RWPE2 (cell line): Measurements from ENCODE around the gene BUB3.
A peak's percentile ranks its signal among the peaks of the same experiment; 100 is the strongest.

Experiments used
- ATAC-seq: fragments of 200-7000 bp; cut with Tn5 transposase; 3 replicates; pipeline ENCODE4 v1.9.1; 2021; ENCODE audit warnings: low read depth
- DNase-seq: peaks from one replicate; pipeline ENCODE4 v3.0.0-alpha.2; 2020; ENCODE audit warnings: low spot score
- H3K27ac ChIP-seq: fragments of 450-650 bp; 2 replicates; pipeline ENCODE4 v1.5.1; 2017; ENCODE audit warnings: mild to moderate bottlenecking; ENCODE audit not compliant: poor library complexity, severe bottlenecking
- H3K27me3 ChIP-seq: fragments of 250-450 bp; sonication (Bioruptor Pico); 2 replicates; pipeline ENCODE4 v1.5.1; 2021; ENCODE audit warnings: mild to moderate bottlenecking, moderate library complexity; ENCODE audit not compliant: insufficient read depth, poor library complexity, severe bottlenecking
- H3K36me3 ChIP-seq: fragments of 250-450 bp; sonication (Bioruptor Pico); 2 replicates; pipeline ENCODE4 v1.5.1; 2020; ENCODE audit warnings: low read depth, mild to moderate bottlenecking, moderate library complexity
- H3K4me1 ChIP-seq: fragments of 250-450 bp; sonication (Bioruptor Pico); 2 replicates; pipeline ENCODE4 v1.5.1; 2021; ENCODE audit warnings: mild to moderate bottlenecking, moderate library complexity; ENCODE audit not compliant: insufficient read depth, poor library complexity, severe bottlenecking
- H3K4me3 ChIP-seq: fragments of 250-450 bp; sonication (Bioruptor Pico); 2 replicates; pipeline ENCODE4 v1.5.1; 2021; ENCODE audit warnings: mild to moderate bottlenecking, moderate library complexity; ENCODE audit not compliant: severe bottlenecking
- H3K9me3 ChIP-seq: fragments of 250-450 bp; sonication (Bioruptor Pico); 2 replicates; pipeline ENCODE4 v1.5.1; 2021; ENCODE audit warnings: mild to moderate bottlenecking, moderate library complexity; ENCODE audit not compliant: severe bottlenecking
- CTCF ChIP-seq: fragments of 450-650 bp; IDR thresholded peaks from one replicate; pipeline ENCODE4 v1.5.1; 2017; ENCODE audit warnings: mild to moderate bottlenecking, moderate library complexity; ENCODE audit not compliant: poor library complexity, severe bottlenecking

BUB3 gene

GRCh38 chr10:123139165-123139520 is 15.1 kb upstream of the BUB3 start:
- no peaks in the 10 kb centered on the region for H3K9me3 ChIP-seq
- no peak overlapping the region for H3K4me3 ChIP-seq
- ATAC-seq (no peak), DNase-seq (no peak)
- no peaks in the 10 kb centered on the region for H3K4me1 ChIP-seq
- H3K36me3 ChIP-seq = no peaks in the 10 kb centered on the region
- H3K27me3 ChIP-seq = peaks cover 98% of the 10 kb centered on the region
- TF ChIP-seq CTCF = no peak
- H3K27ac ChIP-seq = no peak overlapping the region

GRCh38 chr10:123139521-123140163 is 14.6 kb upstream of the BUB3 start:
- ATAC-seq = 0 out of 3 replicates have a peak, but pooled peaks have one; percentile 11
- H3K4me1 ChIP-seq = no peaks in the 10 kb centered on the region

GRCh38 chr10:123140164-123140982 is 13.8 kb upstream of the BUB3 start:
- H3K36me3 ChIP-seq = no peaks in the 10 kb centered on the region
- H3K9me3 ChIP-seq = no peaks in the 10 kb centered on the region
- H3K4me1 ChIP-seq = no peaks in the 10 kb centered on the region
- no peak for TF ChIP-seq CTCF
- H3K27ac ChIP-seq = no peak overlapping the region
- H3K4me3 ChIP-seq = no peak overlapping the region
- DNase-seq (no peak), ATAC-seq (no peak)
- peaks cover 98% of the 10 kb centered on the region for H3K27me3 ChIP-seq

More at GRCh38 chr10:123139521-123140163, 14.6 kb upstream of the BUB3 start:
- H3K36me3 ChIP-seq = no peaks in the 10 kb centered on the region
- no peak overlapping the region for H3K27ac ChIP-seq
- no peak overlapping the region for H3K4me3 ChIP-seq
- H3K27me3 ChIP-seq = peaks cover 98% of the 10 kb centered on the region
- DNase-seq = no peak
- no peak for TF ChIP-seq CTCF
- no peaks in the 10 kb centered on the region for H3K9me3 ChIP-seq

- no peak overlapping the region for H3K27ac ChIP-seq
- TF ChIP-seq CTCF = no peak
- DNase-seq = no peak
- H3K27me3 ChIP-seq = peaks cover 99% of the 10 kb centered on the region
- H3K4me3 ChIP-seq = no peak overlapping the region
- no peaks in the 10 kb centered on the region for H3K4me1 ChIP-seq
- no peaks in the 10 kb centered on the region for H3K36me3 ChIP-seq
- no peaks in the 10 kb centered on the region for H3K9me3 ChIP-seq
- no peak for ATAC-seq
Measured at GRCh38 chr10:123140983-123141390, 13.2 kb upstream of the BUB3 start.
